Spleen (tissue), 7 donors: ENCODE data around the gene DTNB.

ENCODE experiments used
- POLR2A ChIP-seq, 3 donors: fragments of 450-650 bp; IDR thresholded peaks; one replicate each; pipeline ENCODE4 v1.5.1; 2017; ENCODE audit warnings: antibody characterized with exemption in 3 of 3, mild to moderate bottlenecking in 1 of 3
- TF ChIP-seq, protein P1 (sequence below), 11 experiments: fragments of 200-600 bp in 7 of 11; fragments of 450-650 bp in 4 of 11; sonication (generic) in 4 of 11; IDR thresholded peaks in 8 of 11; conservative IDR thresholded peaks in 3 of 11; 1 replicate in 7 of 11; 2 replicates in 4 of 11; pipeline versions ENCODE4 v1.4.0 to v1.8.0; 2016 to 2021; ENCODE audit warnings: antibody characterized with exemption in 11 of 11, inconsistent platforms in 4 of 11, mild to moderate bottlenecking in 1 of 11
- donor health status: DM: no; HTN: no; CAD: no; lungs with moderate emphysema.
- donor health status: DM: no; HTN: no; CAD: no.
- donor health status: DM: no; HTN: no; CAD: no.

DNA sequence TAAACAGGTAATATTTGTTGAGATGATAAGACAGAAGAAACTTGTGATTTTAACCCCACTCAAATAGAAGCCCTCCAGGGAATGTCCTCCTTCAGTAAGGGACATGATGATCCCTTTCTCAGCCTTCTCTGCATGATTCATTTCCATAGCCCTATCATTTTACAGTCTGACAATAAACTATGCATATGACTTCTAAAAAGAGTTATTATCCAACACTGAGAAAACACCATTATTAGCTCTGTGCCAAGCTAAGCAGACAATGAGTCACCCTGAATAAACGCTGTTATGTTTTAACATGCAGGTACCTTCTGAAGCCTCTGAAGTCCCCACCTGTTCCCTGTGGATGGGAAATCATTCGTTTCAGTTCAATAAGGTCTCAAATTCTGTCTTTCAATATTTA lies 54.7 kb downstream of the DTNB start:
- TF ChIP-seq, protein P1, sequence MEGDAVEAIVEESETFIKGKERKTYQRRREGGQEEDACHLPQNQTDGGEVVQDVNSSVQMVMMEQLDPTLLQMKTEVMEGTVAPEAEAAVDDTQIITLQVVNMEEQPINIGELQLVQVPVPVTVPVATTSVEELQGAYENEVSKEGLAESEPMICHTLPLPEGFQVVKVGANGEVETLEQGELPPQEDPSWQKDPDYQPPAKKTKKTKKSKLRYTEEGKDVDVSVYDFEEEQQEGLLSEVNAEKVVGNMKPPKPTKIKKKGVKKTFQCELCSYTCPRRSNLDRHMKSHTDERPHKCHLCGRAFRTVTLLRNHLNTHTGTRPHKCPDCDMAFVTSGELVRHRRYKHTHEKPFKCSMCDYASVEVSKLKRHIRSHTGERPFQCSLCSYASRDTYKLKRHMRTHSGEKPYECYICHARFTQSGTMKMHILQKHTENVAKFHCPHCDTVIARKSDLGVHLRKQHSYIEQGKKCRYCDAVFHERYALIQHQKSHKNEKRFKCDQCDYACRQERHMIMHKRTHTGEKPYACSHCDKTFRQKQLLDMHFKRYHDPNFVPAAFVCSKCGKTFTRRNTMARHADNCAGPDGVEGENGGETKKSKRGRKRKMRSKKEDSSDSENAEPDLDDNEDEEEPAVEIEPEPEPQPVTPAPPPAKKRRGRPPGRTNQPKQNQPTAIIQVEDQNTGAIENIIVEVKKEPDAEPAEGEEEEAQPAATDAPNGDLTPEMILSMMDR (IDR thresholded peaks at IDR 0.05 in 8 of 11, conservative IDR thresholded peaks at IDR 0.05 in 3 of 11) = no peak
- TF ChIP-seq POLR2A (IDR thresholded peaks at IDR 0.05) = no peak
